ENCODE results near the gene OR10V1.
A peak's percentile ranks its signal among the peaks of the same experiment; 100 is the strongest.

OR10V1 gene

GRCh38 chr11:59669611-59670009, 44.0 kb downstream of the OR10V1 start:
- peak; percentile 73 for DNase-seq
- WGBS, result 4% methylated on average over 22 of the region's 22 CpGs

GRCh38 chr11:59668950-59669610, 44.6 kb downstream of the OR10V1 start, which contains the start of gene PATL1:
Gene PATL1, minus strand, starts transcription at chr11:59669037. Its CDS starts 142 bp downstream, at chr11:59668895.
- WGBS, result under 1% methylated on average over 64 of the region's 68 CpGs
- Histone ChIP-seq H3K23ac (ENCODE audit: low read length in 2 of 2) (peak within 1 kb of the TSS in 1 of 2 experiments; percentile 89), H3K27ac (ENCODE audit: low read length, poor library complexity, severe bottlenecking) (peak within 1 kb of the TSS; percentile 100), H3K18ac (ENCODE audit: low read depth in 1 of 2, low read length in 2 of 2) (peak within 1 kb of the TSS; percentile 79 to 96), H4K91ac (ENCODE audit: low read length) (peak within 1 kb of the TSS; percentile 97), H2BK15ac (ENCODE audit: low read depth, poor library complexity, severe bottlenecking) (peak within 1 kb of the TSS; percentile 89), H3K9me3 (ENCODE audit: control insufficient read depth, low read length) (no peaks in the 10 kb centered on the region), H2BK5ac (ENCODE audit: low read depth, low read length, poor library complexity, severe bottlenecking) (peak within 1 kb of the TSS; percentile 96), H3K79me1 (replicated peaks; ENCODE audit: low read length, poor library complexity, severe bottlenecking) (no peaks in the 10 kb centered on the region), H4K8ac (ENCODE audit: low read length) (peak within 1 kb of the TSS; percentile 66), H2AK5ac (ENCODE audit: low read length, severe bottlenecking) (peak within 1 kb of the TSS; percentile 80), H3K36me3 (ENCODE audit: control insufficient read depth in 1 of 2, insufficient read depth in 2 of 2, low read depth in 1 of 2, low read length in 2 of 2) (peaks cover 9 to 27% of the 10 kb centered on the region in 2 experiments), H3K4ac (ENCODE audit: low read depth in 1 of 2, low read length in 2 of 2) (peak within 1 kb of the TSS; percentile 93 to 96), H3K9ac (ENCODE audit: low read length) (peak within 1 kb of the TSS; percentile 99), H3K4me1 (ENCODE audit: control insufficient read depth, insufficient read depth, low read depth, low read length) (peaks cover 2% of the 10 kb centered on the region), H2BK120ac (ENCODE audit: low read depth, low read length) (peak within 1 kb of the TSS; percentile 91), H3K4me2 (ENCODE audit: low read length, poor library complexity, severe bottlenecking) (peak within 1 kb of the TSS; percentile 91), H2AFZ (ENCODE audit: low read depth, low read length) (peak within 1 kb of the TSS; percentile 59), H2BK12ac (ENCODE audit: low read length in 2 of 2) (peak within 1 kb of the TSS; percentile 14 to 85), H3K14ac (ENCODE audit: low read length in 2 of 2) (peak within 1 kb of the TSS in 1 of 2 experiments; percentile 99), H3K27me3 (ENCODE audit: control insufficient read depth in 1 of 2, insufficient read depth in 1 of 2, low read length in 2 of 2) (no peaks in the 10 kb centered on the region), H3K4me3 (ENCODE audit: insufficient read depth in 1 of 2, low read depth in 1 of 2, low read length in 2 of 2) (peak within 1 kb of the TSS; percentile 75 to 97)
- peak; percentile 99 for DNase-seq

More at GRCh38 chr11:59669611-59670009, 44.0 kb downstream of the OR10V1 start:
- peak overlapping the region; percentile 89 for H2BK15ac ChIP-seq (ENCODE audit: low read depth, poor library complexity, severe bottlenecking)
- H3K4me2 ChIP-seq (ENCODE audit: low read length, poor library complexity, severe bottlenecking), result peak overlapping the region; percentile 90
- peak overlapping the region; percentile 100 for H3K27ac ChIP-seq (ENCODE audit: low read length, poor library complexity, severe bottlenecking)
- H2AK5ac ChIP-seq (ENCODE audit: low read length, severe bottlenecking), result peak overlapping the region; percentile 40
- H3K9ac ChIP-seq (ENCODE audit: low read length), result peak overlapping the region; percentile 99
- peak overlapping the region; percentile 71 to 81 for H3K4me3 ChIP-seq (ENCODE audit: insufficient read depth in 1 of 2, low read depth in 1 of 2, low read length in 2 of 2)
- no peaks in the 10 kb centered on the region for H3K79me1 ChIP-seq (replicated peaks; ENCODE audit: low read length, poor library complexity, severe bottlenecking)
- H3K36me3 ChIP-seq (ENCODE audit: control insufficient read depth in 1 of 2, insufficient read depth in 2 of 2, low read depth in 1 of 2, low read length in 2 of 2), result peaks cover 6 to 22% of the 10 kb centered on the region in 2 experiments
- H4K91ac ChIP-seq (ENCODE audit: low read length), result peak overlapping the region; percentile 40
- H3K14ac ChIP-seq (ENCODE audit: low read length in 2 of 2), result peak overlapping the region in 1 of 2 experiments; percentile 99
- peak overlapping the region; percentile 22 for H2BK120ac ChIP-seq (ENCODE audit: low read depth, low read length)
- H3K4ac ChIP-seq (ENCODE audit: low read depth in 1 of 2, low read length in 2 of 2), result peak overlapping the region; percentile 93 to 96
- peaks cover 2% of the 10 kb centered on the region for H3K4me1 ChIP-seq (ENCODE audit: control insufficient read depth, insufficient read depth, low read depth, low read length)
- no peak overlapping the region for H2AFZ ChIP-seq (ENCODE audit: low read depth, low read length)
- peak overlapping the region; percentile 79 to 96 for H3K18ac ChIP-seq (ENCODE audit: low read depth in 1 of 2, low read length in 2 of 2)
- H4K8ac ChIP-seq (ENCODE audit: low read length), result peak overlapping the region; percentile 63
- peak overlapping the region in 1 of 2 experiments; percentile 89 for H3K23ac ChIP-seq (ENCODE audit: low read length in 2 of 2)
- peak overlapping the region; percentile 58 for H2BK5ac ChIP-seq (ENCODE audit: low read depth, low read length, poor library complexity, severe bottlenecking)
- no peaks in the 10 kb centered on the region for H3K27me3 ChIP-seq (ENCODE audit: control insufficient read depth in 1 of 2, insufficient read depth in 1 of 2, low read length in 2 of 2)
- H2BK12ac ChIP-seq (ENCODE audit: low read length in 2 of 2), result peak overlapping the region; percentile 14 to 85
- no peaks in the 10 kb centered on the region for H3K9me3 ChIP-seq (ENCODE audit: control insufficient read depth, low read length)

GRCh38 chr11:59668188-59668949, 45.3 kb downstream of the OR10V1 start:
- Histone ChIP-seq H2BK120ac (ENCODE audit: low read depth, low read length) (peak overlapping the region; percentile 91), H4K8ac (ENCODE audit: low read length) (peak overlapping the region; percentile 66), H2AK5ac (ENCODE audit: low read length, severe bottlenecking) (no peak overlapping the region), H2AFZ (ENCODE audit: low read depth, low read length) (peak overlapping the region; percentile 51), H3K79me1 (replicated peaks; ENCODE audit: low read length, poor library complexity, severe bottlenecking) (no peaks in the 10 kb centered on the region), H3K14ac (ENCODE audit: low read length in 2 of 2) (peak overlapping the region in 1 of 2 experiments; percentile 86), H4K91ac (ENCODE audit: low read length) (peak overlapping the region; percentile 23), H3K4ac (ENCODE audit: low read depth in 1 of 2, low read length in 2 of 2) (peak overlapping the region; percentile 3 to 96), H3K9me3 (ENCODE audit: control insufficient read depth, low read length) (no peaks in the 10 kb centered on the region), H3K27me3 (ENCODE audit: control insufficient read depth in 1 of 2, insufficient read depth in 1 of 2, low read length in 2 of 2) (no peaks in the 10 kb centered on the region), H3K4me3 (ENCODE audit: insufficient read depth in 1 of 2, low read depth in 1 of 2, low read length in 2 of 2) (peak overlapping the region; percentile 75 to 97), H3K9ac (ENCODE audit: low read length) (peak overlapping the region; percentile 99), H3K27ac (ENCODE audit: low read length, poor library complexity, severe bottlenecking) (peak overlapping the region; percentile 43), H3K23ac (ENCODE audit: low read length in 2 of 2) (peak overlapping the region in 1 of 2 experiments; percentile 89), H2BK5ac (ENCODE audit: low read depth, low read length, poor library complexity, severe bottlenecking) (no peak overlapping the region), H3K4me2 (ENCODE audit: low read length, poor library complexity, severe bottlenecking) (peak overlapping the region; percentile 91), H3K36me3 (ENCODE audit: control insufficient read depth in 1 of 2, insufficient read depth in 2 of 2, low read depth in 1 of 2, low read length in 2 of 2) (peaks cover 9 to 34% of the 10 kb centered on the region in 2 experiments), H2BK12ac (ENCODE audit: low read length in 2 of 2) (peak overlapping the region in 1 of 2 experiments; percentile 63), H2BK15ac (ENCODE audit: low read depth, poor library complexity, severe bottlenecking) (peak overlapping the region; percentile 15), H3K18ac (ENCODE audit: low read depth in 1 of 2, low read length in 2 of 2) (peak overlapping the region in 1 of 2 experiments; percentile 85), H3K4me1 (ENCODE audit: control insufficient read depth, insufficient read depth, low read depth, low read length) (peaks cover 2% of the 10 kb centered on the region)
- DNase-seq, result peak; percentile 74
- under 1% methylated on average over 14 of the region's 39 CpGs for WGBS

GRCh38 chr11:59667812-59668187, 45.8 kb downstream of the OR10V1 start:
- Histone ChIP-seq H3K9me3 (ENCODE audit: control insufficient read depth, low read length) (no peaks in the 10 kb centered on the region), H2BK120ac (ENCODE audit: low read depth, low read length) (no peak overlapping the region), H2AFZ (ENCODE audit: low read depth, low read length) (no peak overlapping the region), H3K23ac (ENCODE audit: low read length in 2 of 2) (no peak overlapping the region), H3K79me1 (replicated peaks; ENCODE audit: low read length, poor library complexity, severe bottlenecking) (no peaks in the 10 kb centered on the region), H4K8ac (ENCODE audit: low read length) (no peak overlapping the region), H3K36me3 (ENCODE audit: control insufficient read depth in 1 of 2, insufficient read depth in 2 of 2, low read depth in 1 of 2, low read length in 2 of 2) (peaks cover 9 to 40% of the 10 kb centered on the region in 2 experiments), H4K91ac (ENCODE audit: low read length) (no peak overlapping the region), H3K4ac (ENCODE audit: low read depth in 1 of 2, low read length in 2 of 2) (no peak overlapping the region), H3K9ac (ENCODE audit: low read length) (peak overlapping the region; percentile 99), H2BK15ac (ENCODE audit: low read depth, poor library complexity, severe bottlenecking) (no peak overlapping the region), H3K27me3 (ENCODE audit: control insufficient read depth in 1 of 2, insufficient read depth in 1 of 2, low read length in 2 of 2) (no peaks in the 10 kb centered on the region), H2BK12ac (ENCODE audit: low read length in 2 of 2) (no peak overlapping the region), H3K14ac (ENCODE audit: low read length in 2 of 2) (no peak overlapping the region), H2AK5ac (ENCODE audit: low read length, severe bottlenecking) (no peak overlapping the region), H3K27ac (ENCODE audit: low read length, poor library complexity, severe bottlenecking) (no peak overlapping the region), H2BK5ac (ENCODE audit: low read depth, low read length, poor library complexity, severe bottlenecking) (no peak overlapping the region), H3K18ac (ENCODE audit: low read depth in 1 of 2, low read length in 2 of 2) (no peak overlapping the region), H3K4me2 (ENCODE audit: low read length, poor library complexity, severe bottlenecking) (peak overlapping the region; percentile 91), H3K4me3 (ENCODE audit: insufficient read depth in 1 of 2, low read depth in 1 of 2, low read length in 2 of 2) (peak overlapping the region; percentile 75 to 97), H3K4me1 (ENCODE audit: control insufficient read depth, insufficient read depth, low read depth, low read length) (peaks cover 2% of the 10 kb centered on the region)
- 58% methylated on average over 3 of the region's 3 CpGs for WGBS
- DNase-seq, result no peak
